Psoas muscle (tissue), 8 donors: ENCODE data around the gene NDUFAB1. TPM values are rescaled to one million over a fixed set of nuclear protein-coding genes. Genes with fewer than 3 reads are reported as not detected.
"Not testable (repeated sequence)": the region's sequence is repeated elsewhere in the genome, so short reads cannot be mapped to it uniquely, and the experiment has no call there.

ENCODE experiments used
- ATAC-seq, 4 donors: fragments of 200-7000 bp; cut with Tn5 transposase; one replicate each; pipeline ENCODE4 v1.9.1; 2020; ENCODE audit warnings: moderate library complexity in 3 of 4, mild to moderate bottlenecking in 2 of 4
- DNase-seq, 2 donors: peaks; one replicate each; pipeline ENCODE4 v3.0.0-alpha.2; 2020
- H3K27ac ChIP-seq: fragments of 200-600 bp; one replicate; pipeline ENCODE4 v1.8.0; 2022
- H3K27me3 ChIP-seq, 3 donors: fragments of 200-600 bp in 1 of 3; one replicate each; pipeline versions ENCODE4 v1.6.1 to v1.8.0; 2013 to 2022; ENCODE audit warnings: low read length in 2 of 3, mild to moderate bottlenecking in 2 of 3, moderate library complexity in 1 of 3; ENCODE audit not compliant: insufficient read depth in 3 of 3
- H3K36me3 ChIP-seq, 2 donors: fragments of 200-600 bp in 1 of 2; one replicate each; pipeline versions ENCODE4 v1.6.1 to v1.8.0; 2013 to 2022; ENCODE audit warnings: low read depth in 1 of 2, mild to moderate bottlenecking in 1 of 2, moderate library complexity in 1 of 2; ENCODE audit not compliant: insufficient read depth in 1 of 2
- H3K4me1 ChIP-seq: fragments of 200-600 bp; one replicate; pipeline ENCODE4 v1.8.0; 2022
- H3K4me3 ChIP-seq: fragments of 200-600 bp; one replicate; pipeline ENCODE4 v1.8.0; 2022; ENCODE audit warnings: mild to moderate bottlenecking
- H3K9me3 ChIP-seq: fragments of 200-600 bp; one replicate; pipeline ENCODE4 v1.8.0; 2022
- WGBS, 3 donors: extraction: QIAGEN DNeasy Blood & Tissue Kit; methylation state at CpG; one replicate each; pipeline versions ENCODE4 v1.1.6 to v1.1.7; 2013; 5-methylcytosine and 5-hydroxymethylcytosine counted together
- intact Hi-C, 2 donors: fragments of 100-400 bp; cut with DNase I; formaldehyde crosslinking; loops; one replicate each; pipeline versions ENCODE4 v1.11.0 to v1.14.2; 2022
- polyA plus RNA-seq, 3 donors: library from polyadenylated mRNA; stranded (reverse); fragments of 200-250 nt; gene quantifications; one replicate each; pipeline ENCODE4 v1.2.3, GENCODE V29; 2013
- total RNA-seq, 4 donors: library from RNA; stranded (reverse); fragmentation: NEBNext Ultra II Directional in 2 of 4; extraction: Animal tissue kit (Norgen Biotek cat#: 25700) in 2 of 4; gene quantifications; one replicate each; pipeline versions ENCODE4 v1.2.1 to v1.2.4, GENCODE V29; 2021 to 2023
- TF ChIP-seq, protein P1 (sequence below): fragments of 200-600 bp; IDR thresholded peaks from one replicate; pipeline ENCODE4 v1.8.0; 2022; ENCODE audit warnings: antibody characterized with exemption
- donor health status: healthy with polysubstance abuse.
- donor health status: DM: no; HTN: no; CAD: no; lungs with moderate emphysema.
- donor health status: Bipolar disorder and iron deficiency.
- donor health status: healthy.
- donor health status: DM: yes; HTN: yes; CAD: no.
- donor health status: DM: no; HTN: no; CAD: no.
- donor health status: DM: no; HTN: no; CAD: no.
- donor health status: DM: yes; HTN: yes; CAD: no.

Gene NDUFAB1
- total and polyA plus RNA-seq, 7 donors: 175 to 441 (median 241) TPM

DNA sequence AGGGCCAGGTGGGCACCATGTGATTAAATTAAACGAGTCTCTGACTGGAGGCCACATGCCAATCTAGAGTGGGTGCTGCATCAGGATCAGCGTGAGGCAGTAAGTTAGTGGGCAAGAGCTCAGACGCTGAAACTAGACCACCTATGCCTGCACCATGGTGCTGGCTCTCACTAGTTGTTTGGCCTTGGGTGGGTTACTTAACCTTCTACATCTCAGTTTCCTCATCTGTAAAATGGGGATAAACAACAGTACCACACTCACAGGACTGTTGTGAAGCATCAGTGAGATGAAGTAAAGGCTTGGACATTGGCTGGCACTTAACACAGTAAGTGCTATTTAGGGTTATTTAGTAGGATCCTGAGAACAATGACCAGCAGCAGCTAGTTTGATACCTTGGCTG lies 5.9 kb downstream of the NDUFAB1 start:
- WGBS, 3 donors: 91 to 94% (median 91%) methylated on average over 3 of the region's 3 CpGs
- H3K4me1 ChIP-seq: peaks cover 22% of the 10 kb centered on the region
- TF ChIP-seq, protein P1, sequence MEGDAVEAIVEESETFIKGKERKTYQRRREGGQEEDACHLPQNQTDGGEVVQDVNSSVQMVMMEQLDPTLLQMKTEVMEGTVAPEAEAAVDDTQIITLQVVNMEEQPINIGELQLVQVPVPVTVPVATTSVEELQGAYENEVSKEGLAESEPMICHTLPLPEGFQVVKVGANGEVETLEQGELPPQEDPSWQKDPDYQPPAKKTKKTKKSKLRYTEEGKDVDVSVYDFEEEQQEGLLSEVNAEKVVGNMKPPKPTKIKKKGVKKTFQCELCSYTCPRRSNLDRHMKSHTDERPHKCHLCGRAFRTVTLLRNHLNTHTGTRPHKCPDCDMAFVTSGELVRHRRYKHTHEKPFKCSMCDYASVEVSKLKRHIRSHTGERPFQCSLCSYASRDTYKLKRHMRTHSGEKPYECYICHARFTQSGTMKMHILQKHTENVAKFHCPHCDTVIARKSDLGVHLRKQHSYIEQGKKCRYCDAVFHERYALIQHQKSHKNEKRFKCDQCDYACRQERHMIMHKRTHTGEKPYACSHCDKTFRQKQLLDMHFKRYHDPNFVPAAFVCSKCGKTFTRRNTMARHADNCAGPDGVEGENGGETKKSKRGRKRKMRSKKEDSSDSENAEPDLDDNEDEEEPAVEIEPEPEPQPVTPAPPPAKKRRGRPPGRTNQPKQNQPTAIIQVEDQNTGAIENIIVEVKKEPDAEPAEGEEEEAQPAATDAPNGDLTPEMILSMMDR: no peak
- peaks cover 16 to 97% of the 10 kb centered on the region in 2 donors for H3K36me3 ChIP-seq
- intact Hi-C loops: no loop called here
- H3K9me3 ChIP-seq: no peaks in the 10 kb centered on the region
- DNase-seq (no peak), ATAC-seq (no peak)
- H3K4me3 ChIP-seq: no peak overlapping the region
- H3K27me3 ChIP-seq: no peaks in the 10 kb centered on the region
- no peak overlapping the region for H3K27ac ChIP-seq

- ATAC-seq (peak; percentile 44 to 71 (median 54)), DNase-seq (no peak)
- H3K36me3 ChIP-seq: peaks cover 16 to 91% of the 10 kb centered on the region in 2 donors
- peaks cover 10% of the 10 kb centered on the region for H3K4me1 ChIP-seq
- H3K9me3 ChIP-seq: no peaks in the 10 kb centered on the region
- H3K27ac ChIP-seq: peak overlapping the region; percentile 16
- no peak overlapping the region for H3K4me3 ChIP-seq
- intact Hi-C loops: no loop called here
- TF ChIP-seq, protein P1: no peak
- no peaks in the 10 kb centered on the region for H3K27me3 ChIP-seq
- WGBS, 3 donors: 59 to 68% (median 61%) methylated on average over 5 of the region's 5 CpGs
Observed at GRCh38 chr16:23587726-23588125, 8.4 kb downstream of the NDUFAB1 start.

GRCh38 chr16:23584186-23585076 lies 11.7 kb downstream of the NDUFAB1 start:
- WGBS, 3 donors: 86 to 94% (median 86%) methylated on average over 13 of the region's 14 CpGs
- Histone ChIP-seq H3K4me3 (no peak overlapping the region), H3K27me3 (no peaks in the 10 kb centered on the region), H3K27ac (no peak overlapping the region), H3K4me1 (peaks cover 6% of the 10 kb centered on the region), H3K9me3 (no peaks in the 10 kb centered on the region), H3K36me3 (peaks cover 14 to 88% of the 10 kb centered on the region in 2 donors)
- TF ChIP-seq, protein P1: no peak
- no peak for DNase-seq
- ATAC-seq: no peak
- intact Hi-C loops: no loop called here

DNA sequence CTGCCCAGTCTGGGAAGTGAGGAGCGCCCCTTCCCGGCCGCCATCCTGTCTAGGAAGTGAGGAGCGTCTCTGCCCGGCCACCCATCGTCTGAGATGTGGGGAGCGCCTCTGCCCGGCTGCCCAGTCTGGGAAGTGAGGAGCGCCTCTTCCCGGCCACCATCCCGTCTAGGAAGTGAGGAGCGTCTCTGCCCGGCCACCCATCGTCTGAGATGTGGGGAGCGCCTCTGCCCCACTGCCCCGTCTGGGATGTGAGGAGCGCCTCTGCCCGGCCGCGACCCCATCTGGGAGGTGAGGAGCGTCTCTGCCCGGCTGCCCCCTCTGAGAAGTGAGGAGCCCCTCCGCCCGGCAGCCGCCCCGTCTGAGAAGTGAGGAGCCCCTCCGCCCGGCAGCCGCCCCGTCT lies 12.8 kb downstream of the NDUFAB1 start:
- intact Hi-C loops, ATAC-seq, DNase-seq, H3K4me3 ChIP-seq, H3K4me1 ChIP-seq, H3K27me3 ChIP-seq, H3K9me3 ChIP-seq, H3K27ac ChIP-seq: not testable (repeated sequence)
- 91 to 95% (median 93%) methylated on average over 15 to 30 of the region's 30 CpGs for WGBS, 3 donors
- H3K36me3 ChIP-seq: peaks cover 15 to 88% of the 10 kb centered on the region in 2 donors

DNA sequence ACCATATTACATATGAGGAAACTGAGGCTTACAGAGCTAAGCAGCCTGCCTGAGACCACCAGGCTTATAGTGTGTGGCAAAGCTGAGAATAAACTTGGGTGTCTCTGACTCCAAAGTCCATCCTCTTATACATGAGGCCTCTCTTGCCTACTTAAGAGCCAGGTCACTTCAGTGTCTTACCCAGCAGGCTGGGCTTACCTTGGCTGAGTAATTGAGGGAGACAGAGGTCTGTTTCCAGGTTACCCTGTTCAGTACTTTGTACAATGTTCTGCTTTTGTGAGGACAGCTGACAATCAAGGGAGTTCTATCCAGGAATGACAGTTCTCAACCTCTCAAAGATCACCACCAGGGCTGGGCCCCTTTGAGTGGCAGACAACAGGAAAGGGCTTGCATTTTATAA lies 14.4 kb downstream of the NDUFAB1 start:
- Histone ChIP-seq H3K4me3 (no peak overlapping the region), H3K36me3 (peaks cover 12 to 86% of the 10 kb centered on the region in 2 donors), H3K4me1 (no peaks in the 10 kb centered on the region), H3K27ac (no peak overlapping the region), H3K9me3 (no peaks in the 10 kb centered on the region), H3K27me3 (no peaks in the 10 kb centered on the region)
- intact Hi-C loops: no loop called here
- DNase-seq (no peak), ATAC-seq (no peak)
- TF ChIP-seq, protein P1: no peak
